SU-DHL-6 (cell line): Measurements from ENCODE around the gene PNMA8C.

ENCODE experiments used
- H2AFZ ChIP-seq: fragments of 200-600 bp; sonication (generic); 2 replicates; pipeline ENCODE4 v1.6.1; 2014; ENCODE audit warnings: low read depth, mild to moderate bottlenecking, moderate library complexity, mixed read lengths, antibody characterized with exemption, low read length; ENCODE audit not compliant: severe bottlenecking
- H3F3A ChIP-seq: fragments of 200-600 bp; shearing (Covaris generic); 2 replicates; pipeline ENCODE4 v1.6.0; 2016; ENCODE audit warnings: antibody characterized with exemption, mild to moderate bottlenecking; ENCODE audit not compliant: insufficient read depth
- H3K27ac ChIP-seq: fragments of 200-600 bp; sonication (generic); 2 replicates; pipeline ENCODE4 v1.5.1; 2016; ENCODE audit warnings: low read depth, mild to moderate bottlenecking, low read length, moderate library complexity, mixed read lengths
- H3K27me3 ChIP-seq: fragments of 200-600 bp; sonication (generic), shearing (Covaris generic); 2 replicates; pipeline ENCODE4 v1.6.0; 2014; ENCODE audit warnings: mild to moderate bottlenecking, low read length
- H3K36me3 ChIP-seq: fragments of 200-600 bp; sonication (generic); 2 replicates; pipeline ENCODE4 v1.6.1; 2014; ENCODE audit warnings: mild to moderate bottlenecking, low read length, mixed read lengths
- H3K4me2 ChIP-seq: fragments of 300-600, 200-600 bp; shearing (Covaris generic), sonication (generic); 2 replicates; pipeline ENCODE4 v1.6.0; 2014; ENCODE audit warnings: low read length, low read depth, mild to moderate bottlenecking; ENCODE audit not compliant: poor library complexity, severe bottlenecking
- H3K4me3 ChIP-seq: fragments of 200-600 bp; sonication (generic); 2 replicates; pipeline ENCODE4 v1.5.1; 2014; ENCODE audit warnings: antibody characterized with exemption, low read length, mild to moderate bottlenecking, mixed read lengths; ENCODE audit not compliant: insufficient read depth, poor library complexity, severe bottlenecking
- H3K79me2 ChIP-seq: fragments of 200-600 bp; sonication (generic); 2 replicates; pipeline ENCODE4 v1.6.1; 2014; ENCODE audit warnings: mild to moderate bottlenecking, low read length, moderate library complexity; ENCODE audit not compliant: insufficient read depth
- H3K9ac ChIP-seq: fragments of 200-600 bp; sonication (generic); 2 replicates; pipeline ENCODE4 v1.7.0; 2014; ENCODE audit warnings: mild to moderate bottlenecking, low read length
- H3K9me2 ChIP-seq: fragments of 200-600 bp; sonication (generic); replicated peaks from 2 replicates; pipeline ENCODE4 v1.6.1; 2014; ENCODE audit warnings: low read length; ENCODE audit not compliant: insufficient read depth
- H3K9me3 ChIP-seq: fragments of 200-600 bp; sonication (generic); 2 replicates; pipeline ENCODE4 v1.6.1; 2014; ENCODE audit warnings: low read length, mixed read lengths; ENCODE audit not compliant: insufficient read depth
- H4K20me1 ChIP-seq: fragments of 200-600 bp; sonication (generic); 2 replicates; pipeline ENCODE4 v1.6.1; 2014; ENCODE audit warnings: low read depth, mild to moderate bottlenecking, antibody characterized with exemption, low read length, moderate library complexity, mixed read lengths
- CTCF ChIP-seq: fragments of 200-600 bp; sonication (generic); IDR thresholded peaks from one replicate; pipeline ENCODE4 v1.5.1; 2017; ENCODE audit warnings: antibody characterized with exemption, mild to moderate bottlenecking, low read length, moderate library complexity; ENCODE audit not compliant: insufficient read depth, poor library complexity, severe bottlenecking
- EZH2phosphoT487 ChIP-seq: fragments of 200-600 bp; sonication (generic), shearing (Covaris generic); conservative IDR thresholded peaks from 2 replicates; pipeline ENCODE4 v1.6.1; 2018; ENCODE audit warnings: mild to moderate bottlenecking, antibody characterized with exemption, low read length, moderate library complexity, mixed read lengths

PNMA8C gene

GRCh38 chr19:46472592-46472991 lies 43.9 kb upstream of the PNMA8C start:
- Histone ChIP-seq H3K9me3 (no peaks in the 10 kb centered on the region), H2AFZ (no peak overlapping the region), H3K4me2 (no peak overlapping the region), H3K36me3 (no peaks in the 10 kb centered on the region), H3K27me3 (no peaks in the 10 kb centered on the region), H3K9me2 (no peaks in the 10 kb centered on the region), H3F3A (peaks cover 18% of the 10 kb centered on the region), H3K79me2 (no peaks in the 10 kb centered on the region), H3K27ac (peak overlapping the region; percentile 3), H4K20me1 (no peaks in the 10 kb centered on the region), H3K4me3 (no peak overlapping the region), H3K9ac (no peak overlapping the region)
- TF ChIP-seq EZH2phosphoT487: no peak
- TF ChIP-seq CTCF: no peak

- H2AFZ ChIP-seq: no peak overlapping the region
- H3K36me3 ChIP-seq: no peaks in the 10 kb centered on the region
- H3K27ac ChIP-seq: peak overlapping the region; percentile 3
- H3K4me3 ChIP-seq: no peak overlapping the region
- no peak for TF ChIP-seq EZH2phosphoT487
- no peak for TF ChIP-seq CTCF
- H3K9me3 ChIP-seq: no peaks in the 10 kb centered on the region
- no peaks in the 10 kb centered on the region for H3K79me2 ChIP-seq
- no peak overlapping the region for H3K9ac ChIP-seq
- no peaks in the 10 kb centered on the region for H4K20me1 ChIP-seq
- H3F3A ChIP-seq: peaks cover 22% of the 10 kb centered on the region
- H3K4me2 ChIP-seq: no peak overlapping the region
- no peaks in the 10 kb centered on the region for H3K9me2 ChIP-seq
- no peaks in the 10 kb centered on the region for H3K27me3 ChIP-seq
Measured at GRCh38 chr19:46471811-46472543, 43.2 kb upstream of the PNMA8C start.

GRCh38 chr19:46471116-46471733 lies 42.5 kb upstream of the PNMA8C start, which contains the start of gene PNMA8A:
TSS of gene PNMA8A (minus strand) at chr19:46471563. CDS start at chr19:46471035, 528 bp downstream.
- H3K9me2 ChIP-seq: no peaks in the 10 kb centered on the region
- H4K20me1 ChIP-seq: no peaks in the 10 kb centered on the region
- H3K4me3 ChIP-seq: no peak within 1 kb of the TSS
- H3K9ac ChIP-seq: no peak within 1 kb of the TSS
- no peaks in the 10 kb centered on the region for H3K9me3 ChIP-seq
- H3F3A ChIP-seq: peaks cover 26% of the 10 kb centered on the region
- no peaks in the 10 kb centered on the region for H3K27me3 ChIP-seq
- peak within 1 kb of the TSS; percentile 3 for H3K27ac ChIP-seq
- TF ChIP-seq EZH2phosphoT487 (no peak), CTCF (no peak)
- H3K36me3 ChIP-seq: no peaks in the 10 kb centered on the region
- H2AFZ ChIP-seq: no peak within 1 kb of the TSS
- no peak within 1 kb of the TSS for H3K4me2 ChIP-seq
- no peaks in the 10 kb centered on the region for H3K79me2 ChIP-seq
